Gastrocnemius medialis (tissue), 4 donors: Measurements from ENCODE around the gene MYLK. TPM values are rescaled to one million over a fixed set of nuclear protein-coding genes. Genes with fewer than 3 reads are reported as not detected.

Source experiments
- ATAC-seq, 2 donors: fragments of 150-250 bp; one replicate each; pipeline ENCODE4 v1.9.1; 2016
- DNase-seq, 2 donors: peaks; one replicate each; pipeline ENCODE4 v3.0.0-alpha.2; 2019
- H3K27ac ChIP-seq, 4 donors: fragments of 200-600 bp; sonication (generic); 1 replicate in 1 of 4; 2 replicates in 3 of 4; pipeline ENCODE4 v1.5.1; 2016 to 2018; ENCODE audit warnings: mild to moderate bottlenecking in 2 of 4, moderate library complexity in 1 of 4
- H3K27me3 ChIP-seq, 3 donors: fragments of 200-600 bp; sonication (generic) in 2 of 3; 1 replicate in 1 of 3; 2 replicates in 2 of 3; pipeline versions ENCODE4 v1.5.1 to v1.6.0; 2016 to 2019; ENCODE audit warnings: mild to moderate bottlenecking in 1 of 3, moderate library complexity in 1 of 3
- H3K36me3 ChIP-seq, 2 donors: fragments of 200-600 bp; sonication (generic) in 1 of 2; one replicate each; pipeline ENCODE4 v1.5.1; 2017 to 2018
- H3K4me1 ChIP-seq, 2 donors: fragments of 200-600 bp; sonication (generic) in 1 of 2; one replicate each; pipeline ENCODE4 v1.5.1; 2016 to 2017; ENCODE audit warnings: mild to moderate bottlenecking in 2 of 2
- H3K4me3 ChIP-seq, 4 donors: fragments of 200-600 bp; sonication (generic) in 3 of 4; 1 replicate in 1 of 4; 2 replicates in 3 of 4; pipeline ENCODE4 v1.5.1; 2016 to 2019; ENCODE audit warnings: mild to moderate bottlenecking in 2 of 4
- H3K9me3 ChIP-seq, 3 donors: fragments of 200-600 bp; sonication (generic) in 2 of 3; 1 replicate in 1 of 3; 2 replicates in 2 of 3; pipeline ENCODE4 v1.5.1; 2016 to 2019
- POLR2A ChIP-seq, 2 donors: fragments of 450-650 bp; IDR thresholded peaks; one replicate each; pipeline ENCODE4 v1.6.1; 2017; ENCODE audit warnings: antibody characterized with exemption in 2 of 2, mild to moderate bottlenecking in 2 of 2, moderate library complexity in 2 of 2
- in situ Hi-C, 4 donors: fragments of 200-750 bp; cut with MboI; loops; one replicate each; pipeline versions ENCODE4 v1.15.0 to v1.8.0; 2017; ENCODE audit warnings: low sequenced_read_pairs in 4 of 4
- intact Hi-C: fragments of 100-400 bp; cut with DNase I; formaldehyde crosslinking; loops from one replicate; pipeline ENCODE4 v1.15.1; 2023; ENCODE audit warnings: low total_unique reads
- total RNA-seq, 4 donors: library from RNA; depleted of rRNA; stranded (reverse); fragments of >200 nt; gene quantifications; one replicate each; pipeline versions ENCODE4 v1.1.0 to v1.2.3, GENCODE V29; 2016
- TF ChIP-seq, protein P1 (sequence below), 5 experiments: fragments of 450-650 bp in 3 of 5; fragments of 200-600 bp in 2 of 5; sonication (generic) in 2 of 5; IDR thresholded peaks in 4 of 5; conservative IDR thresholded peaks in 1 of 5; 1 replicate in 4 of 5; 2 replicates in 1 of 5; pipeline ENCODE4 v1.5.1; 2016 to 2019; ENCODE audit warnings: antibody characterized with exemption in 5 of 5, mild to moderate bottlenecking in 3 of 5, moderate library complexity in 3 of 5

MYLK gene
- total RNA-seq, 4 donors from 2014 or later = 5.6 to 19.6 (median 8.8) TPM

DNA sequence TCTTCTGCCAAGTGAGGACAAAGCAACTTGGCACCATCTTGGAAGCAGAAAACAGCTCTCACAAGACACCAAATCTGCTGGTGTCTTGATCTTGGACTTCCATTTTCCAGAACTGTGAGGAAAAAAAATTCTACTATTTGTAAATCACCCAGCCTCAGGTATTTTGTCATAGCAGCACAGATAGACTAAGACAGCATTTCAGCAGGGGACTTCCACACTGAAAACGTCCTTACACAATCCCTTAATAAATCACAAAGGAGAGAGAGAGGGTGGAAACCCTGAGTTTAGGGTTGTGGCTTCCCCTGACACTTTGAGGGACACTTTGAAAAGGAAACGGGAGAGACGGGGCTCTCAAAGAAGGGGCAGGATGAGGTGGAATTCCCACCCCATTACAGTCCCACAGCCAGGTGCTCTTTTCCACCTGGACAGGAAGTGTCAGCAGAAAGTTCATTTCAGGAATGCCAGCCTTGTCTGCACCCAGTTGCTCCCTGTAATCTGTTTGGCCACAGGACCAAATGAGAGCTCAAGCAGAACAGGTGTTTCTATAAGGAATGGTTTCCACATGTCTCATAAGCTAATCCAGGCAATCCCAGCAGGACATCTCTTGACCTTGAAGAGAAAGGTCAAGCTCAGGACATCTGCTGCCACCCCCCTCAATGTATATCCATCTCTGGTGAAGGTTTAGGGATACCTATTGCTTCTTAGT, 51.3 kb downstream of the MYLK start:
- DNase-seq = no peak
- intact Hi-C loops = no loop called here
- H3K27me3 ChIP-seq = no peaks in the 10 kb centered on the region
- H3K4me3 ChIP-seq = no peak overlapping the region
- TF ChIP-seq, protein P1, sequence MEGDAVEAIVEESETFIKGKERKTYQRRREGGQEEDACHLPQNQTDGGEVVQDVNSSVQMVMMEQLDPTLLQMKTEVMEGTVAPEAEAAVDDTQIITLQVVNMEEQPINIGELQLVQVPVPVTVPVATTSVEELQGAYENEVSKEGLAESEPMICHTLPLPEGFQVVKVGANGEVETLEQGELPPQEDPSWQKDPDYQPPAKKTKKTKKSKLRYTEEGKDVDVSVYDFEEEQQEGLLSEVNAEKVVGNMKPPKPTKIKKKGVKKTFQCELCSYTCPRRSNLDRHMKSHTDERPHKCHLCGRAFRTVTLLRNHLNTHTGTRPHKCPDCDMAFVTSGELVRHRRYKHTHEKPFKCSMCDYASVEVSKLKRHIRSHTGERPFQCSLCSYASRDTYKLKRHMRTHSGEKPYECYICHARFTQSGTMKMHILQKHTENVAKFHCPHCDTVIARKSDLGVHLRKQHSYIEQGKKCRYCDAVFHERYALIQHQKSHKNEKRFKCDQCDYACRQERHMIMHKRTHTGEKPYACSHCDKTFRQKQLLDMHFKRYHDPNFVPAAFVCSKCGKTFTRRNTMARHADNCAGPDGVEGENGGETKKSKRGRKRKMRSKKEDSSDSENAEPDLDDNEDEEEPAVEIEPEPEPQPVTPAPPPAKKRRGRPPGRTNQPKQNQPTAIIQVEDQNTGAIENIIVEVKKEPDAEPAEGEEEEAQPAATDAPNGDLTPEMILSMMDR (IDR thresholded peaks at IDR 0.05 in 4 of 5, conservative IDR thresholded peaks at IDR 0.05 in 1 of 5) = no peak
- TF ChIP-seq POLR2A (IDR thresholded peaks at IDR 0.05) = no peak
- H3K36me3 ChIP-seq = no peaks in the 10 kb centered on the region
- H3K27ac ChIP-seq = no peak overlapping the region
- no peak for ATAC-seq
- in situ Hi-C loops = no loop called here
- no peaks in the 10 kb centered on the region for H3K4me1 ChIP-seq
- H3K9me3 ChIP-seq = peaks cover 0 to 2% (median 0%) of the 10 kb centered on the region in 3 donors

GRCh38 chr3:123831420-123831819, 52.7 kb downstream of the MYLK start:
- TF ChIP-seq, protein P1 (IDR thresholded peaks at IDR 0.05 in 4 of 5, conservative IDR thresholded peaks at IDR 0.05 in 1 of 5) = no peak
- TF ChIP-seq POLR2A (IDR thresholded peaks at IDR 0.05) = no peak

GRCh38 chr3:123821920-123822319, 62.2 kb downstream of the MYLK start:
- no peaks in the 10 kb centered on the region for H3K27me3 ChIP-seq
- no peak overlapping the region for H3K27ac ChIP-seq
- TF ChIP-seq, protein P1 (IDR thresholded peaks at IDR 0.05 in 4 of 5, conservative IDR thresholded peaks at IDR 0.05 in 1 of 5) = no peak
- no peak for TF ChIP-seq POLR2A (IDR thresholded peaks at IDR 0.05)
- H3K4me3 ChIP-seq = no peak overlapping the region
- peaks cover 0 to 5% (median 0%) of the 10 kb centered on the region in 3 donors for H3K9me3 ChIP-seq
- H3K36me3 ChIP-seq = no peaks in the 10 kb centered on the region
- no peaks in the 10 kb centered on the region for H3K4me1 ChIP-seq
- ATAC-seq (no peak), DNase-seq (no peak)
- in situ Hi-C loops (no loop called here), intact Hi-C loops (no loop called here)

More at GRCh38 chr3:123831420-123831819, 52.7 kb downstream of the MYLK start:
- DNase-seq = no peak
- in situ Hi-C loops (no loop called here), intact Hi-C loops (no loop called here)
- Histone ChIP-seq H3K4me1 (no peaks in the 10 kb centered on the region), H3K9me3 (peaks cover 0 to 9% (median 2%) of the 10 kb centered on the region in 3 donors), H3K27ac (no peak overlapping the region), H3K27me3 (no peaks in the 10 kb centered on the region), H3K4me3 (no peak overlapping the region), H3K36me3 (no peaks in the 10 kb centered on the region)
- no peak for ATAC-seq

GRCh38 chr3:123819949-123820348, 64.2 kb downstream of the MYLK start:
- Histone ChIP-seq H3K4me1 (no peaks in the 10 kb centered on the region), H3K9me3 (no peaks in the 10 kb centered on the region), H3K27ac (no peak overlapping the region), H3K27me3 (no peaks in the 10 kb centered on the region), H3K36me3 (no peaks in the 10 kb centered on the region), H3K4me3 (no peak overlapping the region)
- TF ChIP-seq POLR2A (IDR thresholded peaks at IDR 0.05) = no peak
- TF ChIP-seq, protein P1 (IDR thresholded peaks at IDR 0.05 in 4 of 5, conservative IDR thresholded peaks at IDR 0.05 in 1 of 5) = no peak
- DNase-seq (no peak), ATAC-seq (no peak)
- in situ Hi-C loops (no loop called here), intact Hi-C loops (no loop called here)
